ENCODE results near the gene THADA.
A peak's percentile ranks its signal among the peaks of the same experiment; 100 is the strongest.
"Not testable (repeated sequence)": the region's sequence is repeated elsewhere in the genome, so short reads cannot be mapped to it uniquely, and the experiment has no call there.

THADA gene

DNA sequence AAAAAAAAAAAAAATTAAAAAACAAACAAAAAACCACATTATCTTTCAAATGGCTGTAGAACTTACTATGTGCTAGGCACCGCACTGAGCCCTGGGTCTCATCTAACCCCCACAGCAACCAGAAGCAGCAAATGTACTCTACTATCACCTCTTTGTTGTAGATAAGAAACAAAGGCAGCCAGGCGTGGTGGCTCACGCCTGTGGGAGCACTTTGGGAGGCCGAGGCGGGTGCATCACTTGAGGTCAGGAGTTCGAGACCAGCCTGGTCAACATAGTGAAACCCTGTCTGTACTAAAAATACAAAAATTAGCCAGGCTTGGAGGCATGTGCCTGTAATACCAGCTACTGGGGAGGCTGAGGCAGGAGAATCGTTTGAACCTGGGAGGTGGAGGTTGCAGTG is 406.0 kb downstream of the THADA start:
- not testable (repeated sequence) for DNase-seq (ENCODE audit: low read depth in 2 of 2)

GRCh38 chr2:43188561-43189386 is 407.1 kb downstream of the THADA start:
- DNase-seq (ENCODE audit: low read depth in 2 of 2) = no peak

DNA sequence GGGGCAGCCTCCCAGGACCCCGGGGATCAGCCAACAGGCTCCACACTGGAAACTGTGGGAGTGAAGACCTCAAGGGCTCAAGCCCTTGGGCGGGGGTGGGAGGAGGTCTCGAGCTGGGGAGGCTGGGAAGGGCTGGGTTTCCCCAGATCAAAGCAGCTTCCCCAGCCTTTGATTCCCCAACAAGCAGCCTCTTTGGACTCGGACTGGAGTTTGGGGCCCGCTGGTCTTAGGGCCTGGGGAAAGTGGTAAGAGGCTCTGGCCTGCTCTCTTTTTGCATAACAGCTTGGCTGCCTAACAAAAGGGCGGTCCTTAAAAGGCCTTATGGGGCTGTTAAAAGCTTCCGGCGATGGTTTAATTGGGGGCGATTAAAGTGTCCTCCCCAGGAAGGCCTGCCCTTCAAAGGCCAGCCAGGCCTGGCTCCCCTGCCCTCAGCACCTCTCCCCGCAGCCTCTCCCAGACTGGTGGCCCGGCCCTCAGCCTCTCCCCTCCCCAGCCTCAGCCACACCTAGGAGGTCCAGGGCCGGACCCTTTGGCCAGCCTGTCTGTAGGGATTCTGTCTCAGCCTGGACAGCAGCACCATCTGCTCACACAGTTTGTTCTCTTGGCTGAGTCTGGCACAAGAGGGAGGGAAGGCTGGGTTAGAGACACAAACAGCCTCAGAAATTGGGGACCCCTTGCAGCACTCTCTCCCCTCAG is 409.0 kb downstream of the THADA start:
- no peak for DNase-seq (ENCODE audit: low read depth in 2 of 2)

DNA sequence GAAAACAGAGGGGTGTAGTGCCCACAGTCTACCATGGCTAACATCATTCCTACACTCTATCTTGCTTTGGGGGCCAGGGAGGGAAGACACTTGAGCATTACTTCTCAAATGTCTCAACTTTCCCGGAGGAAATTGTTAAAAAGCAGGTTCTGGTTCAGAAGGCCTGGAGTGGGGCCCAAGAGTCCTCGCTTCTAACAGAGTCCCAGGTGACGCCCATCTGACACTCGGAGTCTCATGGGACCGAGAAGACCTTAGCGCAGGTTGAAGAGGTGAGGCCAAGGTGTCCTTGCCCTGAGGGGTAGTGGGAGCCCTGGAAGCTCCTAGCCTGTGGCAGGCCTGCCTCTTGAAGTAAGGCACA is 409.5 kb downstream of the THADA start:
- DNase-seq (ENCODE audit: low read depth in 2 of 2) = no peak

DNA sequence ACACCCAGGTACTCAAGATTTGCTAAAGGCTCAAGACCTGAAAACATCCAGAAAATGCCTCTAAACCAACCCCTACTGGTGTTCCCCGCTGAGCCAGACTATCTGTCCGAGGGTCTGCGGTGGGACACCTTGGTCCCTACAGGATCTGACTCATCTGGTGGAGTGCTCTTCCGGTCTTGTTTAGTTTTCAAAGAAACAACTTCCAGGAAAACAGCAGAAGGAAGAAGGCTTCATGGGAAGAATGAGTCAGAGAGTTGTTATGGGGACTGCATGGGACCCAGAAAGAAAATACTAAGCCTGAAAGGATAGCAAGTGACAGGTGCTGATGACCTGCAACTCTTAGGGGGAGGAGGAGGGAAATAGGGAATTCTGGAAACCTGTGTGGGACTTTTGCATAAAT is 410.7 kb downstream of the THADA start:
- no peak for DNase-seq (ENCODE audit: low read depth in 2 of 2)

GRCh38 chr2:43184339-43184895 is 411.4 kb downstream of the THADA start:
- peak in 1 of 2 donors; percentile 40 for DNase-seq (ENCODE audit: low read depth in 2 of 2)

DNA sequence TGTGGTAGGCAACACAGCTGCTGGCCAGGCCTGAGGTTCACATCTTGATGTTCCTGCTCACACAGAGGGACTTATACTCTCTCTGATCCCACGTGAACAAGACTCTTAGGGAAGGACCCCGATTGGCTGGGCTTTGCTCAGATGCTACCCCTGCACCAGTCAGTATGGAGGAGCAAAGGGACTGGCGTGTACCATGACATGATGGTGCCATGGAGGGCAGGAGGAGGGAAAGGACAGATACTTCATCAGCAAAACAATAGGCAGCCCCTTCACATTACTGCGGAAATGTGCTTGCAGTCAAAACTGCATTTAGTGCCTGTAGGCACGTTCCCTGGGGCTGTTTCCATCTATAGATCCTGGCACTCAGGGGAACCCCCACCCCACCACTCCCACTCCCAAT is 412.1 kb downstream of the THADA start:
- no peak for DNase-seq (ENCODE audit: low read depth in 2 of 2)

- no peak for DNase-seq (ENCODE audit: low read depth in 2 of 2)
These were observed 414.9 kb downstream of the THADA start for GRCh38 chr2:43180897-43181296.

Measured in stimulated activated CD4-positive, alpha-beta T cell treated with anti-CD3 and anti-CD28 coated beads, Interleukin-1b, Interleukin-23, amount 100 ng/mL, for 4 hours (primary cell).